ENCODE results near the gene HIF1AN. TPM values are rescaled to one million over a fixed set of nuclear protein-coding genes. Genes with fewer than 3 reads are reported as not detected.

Gene HIF1AN
- total RNA-seq, 2 donors from 2014 or later, result 7.3 to 9.9 TPM

GRCh38 chr10:100522945-100523344, 12.8 kb upstream of the HIF1AN start:
- intact Hi-C loops (cut with DNase I), result no loop called here
- no peak for TF ChIP-seq POLR2A (IDR thresholded peaks at IDR 0.05)
- TF ChIP-seq CTCF (IDR thresholded peaks at IDR 0.05), result no peak

GRCh38 chr10:100524206-100524605, 11.5 kb upstream of the HIF1AN start:
- ATAC-seq (no peak), DNase-seq (no peak)
- TF ChIP-seq CTCF (IDR thresholded peaks at IDR 0.05) (no peak), POLR2A (IDR thresholded peaks at IDR 0.05) (no peak)
- H3K4me1 ChIP-seq, result peaks cover 24% of the 10 kb centered on the region
- H3K36me3 ChIP-seq (replicated peaks in 1 of 2; ENCODE audit: insufficient read depth in 1 of 2, low read depth in 2 of 2), result peaks cover 0 to 13% of the 10 kb centered on the region in 2 donors
- no peak overlapping the region for H3K4me3 ChIP-seq
- no peaks in the 10 kb centered on the region for H3K9me3 ChIP-seq
- no peak overlapping the region for H3K27ac ChIP-seq
- intact Hi-C loops (cut with DNase I), result no loop called here
- no peaks in the 10 kb centered on the region for H3K27me3 ChIP-seq
- WGBS, 2 donors, result 85 to 89% methylated on average over 6 of the region's 6 CpGs

More at GRCh38 chr10:100522945-100523344, 12.8 kb upstream of the HIF1AN start:
- no peaks in the 10 kb centered on the region for H3K27me3 ChIP-seq
- H3K4me1 ChIP-seq, result peaks cover 17% of the 10 kb centered on the region
- WGBS, 2 donors, result 93 to 95% methylated on average over 6 to 9 of the region's 9 CpGs
- no peak for ATAC-seq
- no peak overlapping the region for H3K27ac ChIP-seq
- H3K36me3 ChIP-seq (replicated peaks in 1 of 2; ENCODE audit: insufficient read depth in 1 of 2, low read depth in 2 of 2), result peaks cover 0 to 13% of the 10 kb centered on the region in 2 donors
- H3K9me3 ChIP-seq, result no peaks in the 10 kb centered on the region
- H3K4me3 ChIP-seq, result no peak overlapping the region
- DNase-seq, result no peak

GRCh38 chr10:100524638-100525037, 11.1 kb upstream of the HIF1AN start:
- no peak for TF ChIP-seq POLR2A (IDR thresholded peaks at IDR 0.05)
- no peak for TF ChIP-seq CTCF (IDR thresholded peaks at IDR 0.05)
- DNase-seq (no peak), ATAC-seq (no peak)
- no peak overlapping the region for H3K27ac ChIP-seq
- H3K27me3 ChIP-seq, result no peaks in the 10 kb centered on the region
- peaks cover 19% of the 10 kb centered on the region for H3K4me1 ChIP-seq
- no peak overlapping the region for H3K4me3 ChIP-seq
- 77 to 88% methylated on average over 2 of the region's 2 CpGs for WGBS, 2 donors
- intact Hi-C loops (cut with DNase I), result no loop called here
- H3K36me3 ChIP-seq (replicated peaks in 1 of 2; ENCODE audit: insufficient read depth in 1 of 2, low read depth in 2 of 2), result peaks cover 0 to 13% of the 10 kb centered on the region in 2 donors
- H3K9me3 ChIP-seq, result no peaks in the 10 kb centered on the region

- Histone ChIP-seq H3K4me1 (peaks cover 21% of the 10 kb centered on the region), H3K9me3 (no peaks in the 10 kb centered on the region), H3K4me3 (peak overlapping the region in 1 of 2 donors; percentile 91), H3K27me3 (no peaks in the 10 kb centered on the region), H3K27ac (no peak overlapping the region), H3K36me3 (replicated peaks in 1 of 2; ENCODE audit: insufficient read depth in 1 of 2, low read depth in 2 of 2) (peaks cover 0 to 13% of the 10 kb centered on the region in 2 donors)
- TF ChIP-seq POLR2A (IDR thresholded peaks at IDR 0.05), result no peak
- TF ChIP-seq CTCF (IDR thresholded peaks at IDR 0.05), result no peak
- intact Hi-C loops (cut with DNase I), result no loop called here
- ATAC-seq, result no peak
- WGBS, 2 donors, result 59 to 62% methylated on average over 7 of the region's 7 CpGs
- no peak for DNase-seq
Measured at GRCh38 chr10:100528123-100528886, 7.4 kb upstream of the HIF1AN start.
